ENCODE data around the gene ZNF230. TPM values are rescaled to one million over a fixed set of nuclear protein-coding genes. Genes with fewer than 3 reads are reported as not detected.
A peak's percentile ranks its signal among the peaks of the same experiment; 100 is the strongest.

Gene ZNF230
- total RNA-seq, 2 donors from 2014 or later: 3.8 to 5.7 TPM

- peaks cover 21% of the 10 kb centered on the region for H3K27me3 ChIP-seq (ENCODE audit: control insufficient read depth, insufficient read depth, low read length, poor library complexity, severe bottlenecking)
- no peak for DNase-seq
- Mint-ChIP-seq H3K4me1 (no peaks in the 10 kb centered on the region), H3K9me3 (peaks cover 20% of the 10 kb centered on the region), H3K27me3 (ENCODE audit: insufficient read depth) (peaks cover 14% of the 10 kb centered on the region), H3K36me3 (ENCODE audit: low read depth) (no peaks in the 10 kb centered on the region), H3K4me3 (no peak overlapping the region), H3K27ac (no peak overlapping the region)
- no peak for TF ChIP-seq CTCF (conservative IDR thresholded peaks at IDR 0.05)
- H3K9ac ChIP-seq (ENCODE audit: extremely low read depth, low read length, poor library complexity, severe bottlenecking): no peak overlapping the region
- H3K9me3 ChIP-seq (ENCODE audit: control insufficient read depth, low read length): no peaks in the 10 kb centered on the region
- no peaks in the 10 kb centered on the region for H3K36me3 ChIP-seq (ENCODE audit: control insufficient read depth, insufficient read depth, low read length)
- no peak overlapping the region for H3K4me3 ChIP-seq (ENCODE audit: low read length)
- H3K4me1 ChIP-seq (ENCODE audit: control insufficient read depth, insufficient read depth, low read length): no peaks in the 10 kb centered on the region
- H3K27ac ChIP-seq (ENCODE audit: low read depth, low read length): no peak overlapping the region
- WGBS, 2 experiments (ENCODE audit: insufficient coverage in 1 of 2, insufficient read length in 1 of 2): 76 to 78% methylated on average over 2 of the region's 2 CpGs
These were observed 39.4 kb downstream of the ZNF230 start for GRCh38 chr19:44042147-44042546.

GRCh38 chr19:44050740-44051649, 48.2 kb downstream of the ZNF230 start:
- peak overlapping the region; percentile 95 for H3K4me3 ChIP-seq (ENCODE audit: low read length)
- Mint-ChIP-seq H3K36me3 (ENCODE audit: low read depth) (peaks cover 20% of the 10 kb centered on the region), H3K9me3 (peaks cover 6% of the 10 kb centered on the region), H3K4me1 (peaks cover 12% of the 10 kb centered on the region), H3K4me3 (peak overlapping the region; percentile 99), H3K27me3 (ENCODE audit: insufficient read depth) (peaks cover 23% of the 10 kb centered on the region), H3K27ac (peak overlapping the region; percentile 69)
- no peaks in the 10 kb centered on the region for H3K4me1 ChIP-seq (ENCODE audit: control insufficient read depth, insufficient read depth, low read length)
- H3K9ac ChIP-seq (ENCODE audit: extremely low read depth, low read length, poor library complexity, severe bottlenecking): no peak overlapping the region
- 90% methylated on average over 20 to 21 of the region's 21 CpGs for WGBS, 2 experiments (ENCODE audit: insufficient coverage in 1 of 2, insufficient read length in 1 of 2)
- no peak overlapping the region for H3K27ac ChIP-seq (ENCODE audit: low read depth, low read length)
- peaks cover 24% of the 10 kb centered on the region for H3K27me3 ChIP-seq (ENCODE audit: control insufficient read depth, insufficient read depth, low read length, poor library complexity, severe bottlenecking)
- H3K36me3 ChIP-seq (ENCODE audit: control insufficient read depth, insufficient read depth, low read length): peaks cover 6% of the 10 kb centered on the region
- no peaks in the 10 kb centered on the region for H3K9me3 ChIP-seq (ENCODE audit: control insufficient read depth, low read length)
- no peak for DNase-seq
- TF ChIP-seq CTCF (conservative IDR thresholded peaks at IDR 0.05): no peak

GRCh38 chr19:44051650-44052402, 49.1 kb downstream of the ZNF230 start, which contains the start of gene ZNF223:
Gene ZNF223 (plus strand): TSS chr19:44052036. CDS start chr19:44055177, 3,141 bp downstream.
- no peak within 1 kb of the TSS for H3K27ac ChIP-seq (ENCODE audit: low read depth, low read length)
- Mint-ChIP-seq H3K36me3 (ENCODE audit: low read depth) (peaks cover 24% of the 10 kb centered on the region), H3K27me3 (ENCODE audit: insufficient read depth) (peaks cover 23% of the 10 kb centered on the region), H3K27ac (peak within 1 kb of the TSS; percentile 99), H3K4me3 (peak within 1 kb of the TSS; percentile 99), H3K9me3 (peaks cover 7% of the 10 kb centered on the region), H3K4me1 (peaks cover 12% of the 10 kb centered on the region)
- DNase-seq: peak; percentile 98
- H3K27me3 ChIP-seq (ENCODE audit: control insufficient read depth, insufficient read depth, low read length, poor library complexity, severe bottlenecking): peaks cover 20% of the 10 kb centered on the region
- peak within 1 kb of the TSS; percentile 95 for H3K4me3 ChIP-seq (ENCODE audit: low read length)
- no peaks in the 10 kb centered on the region for H3K9me3 ChIP-seq (ENCODE audit: control insufficient read depth, low read length)
- H3K4me1 ChIP-seq (ENCODE audit: control insufficient read depth, insufficient read depth, low read length): no peaks in the 10 kb centered on the region
- no peak for TF ChIP-seq CTCF (conservative IDR thresholded peaks at IDR 0.05)
- peaks cover 10% of the 10 kb centered on the region for H3K36me3 ChIP-seq (ENCODE audit: control insufficient read depth, insufficient read depth, low read length)
- WGBS, 2 experiments (ENCODE audit: insufficient coverage in 1 of 2, insufficient read length in 1 of 2): 4 to 6% methylated on average over 25 to 38 of the region's 38 CpGs
- peak within 1 kb of the TSS; percentile 80 for H3K9ac ChIP-seq (ENCODE audit: extremely low read depth, low read length, poor library complexity, severe bottlenecking)
